GM10266 (cell line): ENCODE results near the gene HEXB.

ENCODE experiments used
- DNase-seq: peaks from one replicate; pipeline ENCODE4 v3.0.0; 2012; ENCODE audit errors: extremely low spot score
- TF ChIP-seq, protein P1 (sequence below): IDR thresholded peaks from 2 replicates; pipeline ENCODE4 v1.5.1; 2012; ENCODE audit warnings: mild to moderate bottlenecking, low read depth; ENCODE audit not compliant: control insufficient read depth, insufficient read depth; ENCODE audit errors: missing control alignments

The HEXB gene

DNA sequence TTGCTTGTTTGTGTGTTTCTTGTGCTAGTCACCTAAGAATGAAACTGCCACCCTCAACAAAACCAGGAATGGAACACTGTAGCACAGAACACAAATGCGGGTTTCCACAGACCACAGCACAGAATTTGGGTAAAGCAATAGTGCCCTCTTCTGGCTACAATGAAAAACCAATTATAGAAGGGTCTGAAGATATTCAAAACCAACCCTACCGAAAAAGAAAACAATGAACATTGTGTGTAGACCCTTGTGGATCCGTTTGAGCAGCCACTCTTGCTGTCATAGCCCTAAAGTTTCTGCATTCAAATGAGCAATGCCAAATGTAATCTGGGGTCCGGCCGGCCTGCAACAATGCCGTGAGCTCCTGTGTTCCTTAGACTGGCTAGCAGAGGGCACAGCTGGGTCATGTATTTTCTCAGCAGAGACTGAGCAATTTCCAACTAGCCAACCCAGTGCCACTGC, 36.2 kb upstream of the HEXB start:
- peak; percentile 58 for DNase-seq
- TF ChIP-seq, protein P1, sequence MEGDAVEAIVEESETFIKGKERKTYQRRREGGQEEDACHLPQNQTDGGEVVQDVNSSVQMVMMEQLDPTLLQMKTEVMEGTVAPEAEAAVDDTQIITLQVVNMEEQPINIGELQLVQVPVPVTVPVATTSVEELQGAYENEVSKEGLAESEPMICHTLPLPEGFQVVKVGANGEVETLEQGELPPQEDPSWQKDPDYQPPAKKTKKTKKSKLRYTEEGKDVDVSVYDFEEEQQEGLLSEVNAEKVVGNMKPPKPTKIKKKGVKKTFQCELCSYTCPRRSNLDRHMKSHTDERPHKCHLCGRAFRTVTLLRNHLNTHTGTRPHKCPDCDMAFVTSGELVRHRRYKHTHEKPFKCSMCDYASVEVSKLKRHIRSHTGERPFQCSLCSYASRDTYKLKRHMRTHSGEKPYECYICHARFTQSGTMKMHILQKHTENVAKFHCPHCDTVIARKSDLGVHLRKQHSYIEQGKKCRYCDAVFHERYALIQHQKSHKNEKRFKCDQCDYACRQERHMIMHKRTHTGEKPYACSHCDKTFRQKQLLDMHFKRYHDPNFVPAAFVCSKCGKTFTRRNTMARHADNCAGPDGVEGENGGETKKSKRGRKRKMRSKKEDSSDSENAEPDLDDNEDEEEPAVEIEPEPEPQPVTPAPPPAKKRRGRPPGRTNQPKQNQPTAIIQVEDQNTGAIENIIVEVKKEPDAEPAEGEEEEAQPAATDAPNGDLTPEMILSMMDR, result peak; percentile 51

DNA sequence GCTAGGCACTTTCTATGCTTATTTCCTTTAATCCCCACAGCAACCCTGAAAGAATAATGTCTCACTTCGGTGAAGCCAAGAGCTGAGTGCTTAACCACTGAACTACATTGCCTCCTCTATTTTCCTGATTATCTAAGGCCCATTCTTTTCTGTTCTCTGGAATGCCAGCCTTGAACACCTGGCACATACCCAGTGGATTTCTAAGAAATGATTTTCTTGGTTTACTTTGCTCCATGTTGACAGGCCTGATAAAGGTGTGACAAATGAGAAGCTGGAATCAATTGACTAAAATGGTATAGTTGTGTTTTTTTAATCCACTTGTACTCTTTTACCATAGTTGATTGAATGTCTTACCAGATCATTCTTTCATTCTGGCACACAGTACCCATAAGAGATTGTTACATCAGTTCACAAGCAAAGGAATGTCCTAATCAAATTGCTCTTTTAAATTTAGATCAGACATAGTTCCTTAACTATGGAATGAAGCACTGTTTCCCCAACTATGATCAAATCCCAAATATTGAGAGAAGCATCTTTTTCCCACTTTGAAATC, 35.5 kb upstream of the HEXB start:
- TF ChIP-seq, protein P1, result no peak
- DNase-seq, result no peak

DNA sequence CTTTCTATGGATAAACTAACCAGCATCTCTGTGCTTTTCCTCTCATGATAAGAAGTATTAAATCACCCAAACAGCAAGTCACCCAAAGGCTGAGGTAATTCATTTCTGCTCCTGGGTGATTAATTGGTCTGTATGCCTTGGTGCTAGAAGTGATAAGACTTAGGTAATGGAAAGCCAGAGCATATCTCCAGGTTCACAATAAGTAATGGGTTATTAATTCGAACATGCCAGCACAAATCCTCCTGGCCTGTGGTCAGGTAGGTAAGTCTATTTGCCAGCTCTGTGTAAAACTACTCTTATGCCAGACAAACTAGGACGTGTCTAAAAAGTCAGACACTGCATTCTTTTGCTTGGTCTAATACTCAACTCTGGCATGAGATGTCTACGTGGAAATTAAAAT, 33.3 kb upstream of the HEXB start:
- no peak for DNase-seq
- TF ChIP-seq, protein P1, result no peak

DNA sequence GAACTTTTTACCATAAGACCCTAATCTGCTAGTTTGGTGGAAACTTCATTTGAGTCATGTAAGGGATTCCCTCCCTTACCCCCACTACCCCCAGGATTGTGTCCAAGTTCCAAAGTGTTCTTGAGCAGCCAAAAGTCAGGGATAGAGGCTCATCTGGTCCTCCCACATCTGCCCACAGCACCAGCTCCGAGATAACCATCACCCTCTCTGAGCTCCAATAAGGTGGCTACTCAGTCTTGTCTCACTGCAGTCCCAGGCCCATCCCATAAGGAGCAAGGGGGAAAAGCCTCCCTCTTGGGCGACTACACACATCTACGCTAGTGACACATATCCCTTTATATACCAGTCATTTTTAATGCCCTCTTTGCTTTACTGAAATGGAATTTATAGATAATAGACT, 32.5 kb upstream of the HEXB start:
- TF ChIP-seq, protein P1, result no peak
- no peak for DNase-seq

DNA sequence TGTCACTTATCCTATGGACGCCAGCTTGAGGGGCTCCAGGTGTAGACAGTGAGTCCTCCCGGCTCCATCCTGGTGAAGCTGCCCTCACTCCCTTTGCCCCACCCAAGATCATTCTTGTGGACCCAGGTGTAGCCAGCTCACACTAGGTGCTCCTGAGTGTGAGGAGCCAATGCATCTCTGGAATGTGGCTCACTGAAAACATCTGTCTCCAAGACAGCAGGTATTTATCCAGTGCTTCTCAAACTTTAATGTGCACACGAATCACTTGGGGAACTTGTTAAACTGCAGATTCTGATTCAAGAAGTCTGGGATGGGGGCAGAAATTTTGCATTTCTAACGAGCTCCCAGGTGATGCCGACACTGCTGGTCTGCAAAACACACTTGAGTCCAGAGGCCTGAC, 31.0 kb upstream of the HEXB start:
- DNase-seq, result no peak
- TF ChIP-seq, protein P1, result no peak

DNA sequence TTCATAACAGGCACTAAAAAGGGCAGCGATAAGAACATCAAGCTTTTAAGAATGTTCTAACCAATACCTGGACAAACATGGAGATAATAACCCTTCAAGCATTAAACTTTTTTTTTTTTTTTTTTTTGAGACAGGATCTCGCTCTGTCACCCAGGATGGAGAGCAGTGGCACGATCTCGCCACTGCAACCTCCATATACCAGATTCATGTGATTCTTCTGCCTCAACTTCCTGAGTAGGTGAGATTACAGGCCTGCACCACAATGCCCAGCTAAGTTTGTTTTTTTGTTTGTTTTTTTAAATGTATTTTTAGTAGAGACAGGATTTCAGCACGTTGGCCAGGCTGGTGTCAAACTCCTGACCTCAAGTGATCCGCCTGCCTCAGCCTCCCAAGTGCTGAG, 29.8 kb upstream of the HEXB start:
- DNase-seq, result no peak
- TF ChIP-seq, protein P1, result no peak

DNA sequence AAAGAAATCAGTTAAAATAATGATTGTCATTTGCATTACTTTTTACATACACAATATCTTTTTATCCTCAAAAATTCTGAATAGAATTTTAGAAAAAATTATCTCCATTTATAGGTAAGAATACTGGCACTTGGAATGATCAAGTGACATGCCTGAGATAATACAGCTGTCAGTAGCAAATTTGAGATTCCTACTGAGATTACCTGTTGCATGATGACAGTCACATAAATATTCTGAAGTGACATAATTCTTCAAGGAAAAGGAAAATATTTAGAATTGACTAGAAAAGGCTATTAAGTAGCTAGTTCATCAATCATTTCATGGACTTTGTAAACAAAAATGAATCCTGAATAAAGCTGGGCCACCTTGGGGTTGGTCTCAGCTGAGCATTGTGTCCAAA, 29.3 kb upstream of the HEXB start:
- no peak for DNase-seq
- TF ChIP-seq, protein P1, result no peak
